H1 (cell line): ENCODE measurements around the gene TWF2. TPM values are rescaled to one million over a fixed set of nuclear protein-coding genes. Genes with fewer than 3 reads are reported as not detected.

Experiments
- CHD7 ChIP-seq: fragments of 300-600 bp; sonication (generic); IDR thresholded peaks from 2 replicates; pipeline ENCODE4 v1.7.1; 2012; ENCODE audit warnings: low read length, moderate library complexity, mild to moderate bottlenecking, inconsistent platforms; ENCODE audit not compliant: insufficient replicate concordance
- NANOG ChIP-seq: IDR thresholded peaks from 2 replicates; pipeline ENCODE4 v1.6.1; 2011; ENCODE audit warnings: low read length, low read depth, mild to moderate bottlenecking, inconsistent platforms; ENCODE audit not compliant: insufficient read depth, poor library complexity, severe bottlenecking
- RNF2 ChIP-seq: fragments of 200-900, 300-1000 bp; sonication (generic); IDR thresholded peaks from 2 replicates; pipeline ENCODE4 v1.7.1; 2016; ENCODE audit warnings: borderline replicate concordance, low read depth, mild to moderate bottlenecking, antibody characterized with exemption, low read length; ENCODE audit not compliant: poor library complexity, severe bottlenecking; ENCODE audit errors: missing control alignments
- SP2 ChIP-seq: IDR thresholded peaks from 2 replicates; pipeline ENCODE4 v1.6.1; 2012; ENCODE audit warnings: mild to moderate bottlenecking, low read length, inconsistent platforms
- SRF ChIP-seq: IDR thresholded peaks from 2 replicates; pipeline ENCODE4 v1.6.1; 2011; ENCODE audit warnings: mild to moderate bottlenecking, low read depth, low read length, moderate library complexity
- polyA plus RNA-seq, 7 experiments: library from polyadenylated mRNA; depleted of rRNA in 3 of 7; stranded (reverse) in 5 of 7; unstranded in 2 of 7; fragments of >200 nt in 5 of 7; fragments of 200-250 nt in 2 of 7; gene quantifications; 1 replicate in 5 of 7; 2 replicates in 1 of 7; 4 replicates in 1 of 7; pipeline versions ENCODE4 v1.2.1 to v1.2.3, GENCODE V29; 2011 to 2013; ENCODE audit warnings: missing spikeins in 2 of 7, mixed read lengths in 2 of 7
- total RNA-seq: library from RNA; stranded (reverse); fragmentation: NEBNext Ultra II Directional; extraction: Animal tissue kit (Norgen Biotek cat#: 25700); gene quantifications from 2 replicates; pipeline ENCODE4 v1.2.1, GENCODE V29; 2021

Gene TWF2
- total and polyA plus RNA-seq, 2 of the 8 experiments (the other 6 are each of a cell fraction or from before 2014, with no cell fraction given): 65.2 to 90.4 TPM

GRCh38 chr3:52210550-52211046 lies 28.4 kb downstream of the TWF2 start (continued):
- TF ChIP-seq CHD7: no peak
- no peak for TF ChIP-seq SP2
- no peak for TF ChIP-seq SRF
- TF ChIP-seq NANOG: no peak
- TF ChIP-seq RNF2: no peak
